ENCODE measurements around the gene MNX1.

MNX1 gene

DNA sequence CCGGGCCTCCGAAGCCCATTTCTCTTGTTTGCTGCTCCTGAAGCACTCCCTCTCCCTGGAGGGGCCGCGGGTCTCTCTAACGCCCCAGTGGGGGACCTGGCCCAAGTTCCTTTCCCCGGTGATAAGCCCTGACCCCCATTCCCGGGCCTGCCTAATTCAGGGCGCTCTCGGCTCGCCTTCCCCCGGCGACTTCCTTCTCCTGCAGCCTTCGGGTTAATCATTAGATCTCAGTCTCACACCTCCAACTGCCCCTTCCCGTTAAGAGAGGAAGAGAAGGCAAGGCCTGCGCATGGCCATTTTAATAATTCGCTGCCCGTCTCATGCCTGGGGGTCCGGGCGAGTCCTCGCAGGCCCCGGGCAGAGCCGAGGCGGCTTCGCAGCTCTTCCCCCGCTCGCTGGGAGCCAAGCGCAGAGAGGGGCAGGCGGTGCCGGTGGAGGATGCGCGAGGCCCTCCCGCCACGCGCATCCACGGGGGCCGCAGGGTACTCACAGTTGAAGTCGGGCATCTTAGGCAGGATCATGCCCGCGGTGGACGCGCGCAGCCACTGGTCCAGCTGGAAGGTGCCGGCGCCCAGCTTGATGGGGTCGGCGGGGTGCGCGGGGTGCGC, 1.2 kb downstream of the MNX1 start:
- no peak overlapping the region for H3K27ac ChIP-seq (ENCODE audit: low read depth, low read length)
- H3K36me3 ChIP-seq (ENCODE audit: control insufficient read depth, insufficient read depth, low read length), result no peaks in the 10 kb centered on the region
- peaks cover 30% of the 10 kb centered on the region for H3K27me3 ChIP-seq (ENCODE audit: control insufficient read depth, insufficient read depth, low read length)
- H3K4me1 ChIP-seq (ENCODE audit: control insufficient read depth, insufficient read depth, low read length), result no peaks in the 10 kb centered on the region
- peak overlapping the region; percentile 45 for H3K9ac ChIP-seq (ENCODE audit: low read length)
- peak overlapping the region; percentile 60 for H3K4me3 ChIP-seq (ENCODE audit: low read length)

DNA sequence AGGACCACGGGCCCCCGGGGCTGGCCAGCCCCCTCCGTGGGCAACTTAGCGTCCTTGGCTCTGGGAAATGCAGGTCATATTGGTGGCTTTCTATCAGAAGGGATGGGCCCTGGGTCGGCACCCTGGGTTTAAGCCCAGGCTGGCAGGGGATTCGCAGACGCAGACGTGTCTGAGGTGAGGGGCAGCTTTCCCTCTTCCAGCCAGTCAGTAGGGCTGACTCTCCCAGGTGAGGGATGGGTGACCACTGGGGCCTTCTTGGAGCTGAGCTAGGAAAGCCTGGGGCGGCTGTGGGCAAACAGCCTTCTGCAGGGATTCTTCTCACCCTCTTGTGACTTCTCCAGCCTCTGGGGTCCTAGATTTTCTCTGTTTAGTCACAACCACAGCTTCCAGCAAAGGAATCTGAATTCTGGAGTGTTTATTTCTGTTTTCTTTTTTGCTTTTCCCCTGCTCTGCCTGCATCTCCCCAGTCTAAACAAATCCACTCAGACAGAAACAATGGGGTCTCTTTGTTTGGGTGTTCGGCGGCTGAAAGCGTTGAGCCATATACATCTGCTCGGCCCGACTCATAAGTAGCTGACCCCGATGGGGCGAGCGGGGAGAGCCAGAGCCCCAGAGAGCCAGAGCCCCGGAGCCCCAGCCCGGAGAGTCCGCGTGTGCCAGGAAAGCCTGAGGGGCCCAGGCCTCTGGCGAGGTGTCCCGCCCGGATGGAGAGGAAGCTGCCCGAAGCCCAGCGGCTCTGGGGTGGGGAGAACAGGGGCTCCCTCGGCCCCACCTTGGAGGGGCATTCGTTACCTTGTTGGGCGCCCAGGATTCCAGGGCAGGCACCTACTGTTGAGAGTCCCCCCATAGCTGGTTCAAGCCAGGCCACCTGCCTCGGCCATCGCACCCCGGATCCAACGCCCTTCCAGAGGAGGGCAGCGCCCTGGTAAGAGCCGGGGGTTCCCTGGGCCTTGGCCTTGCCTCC, 2.0 kb downstream of the MNX1 start:
- Histone ChIP-seq H3K36me3 (ENCODE audit: control insufficient read depth, insufficient read depth, low read length) (no peaks in the 10 kb centered on the region), H3K27ac (ENCODE audit: low read depth, low read length) (no peak overlapping the region), H3K9ac (ENCODE audit: low read length) (peak overlapping the region; percentile 45), H3K4me1 (ENCODE audit: control insufficient read depth, insufficient read depth, low read length) (no peaks in the 10 kb centered on the region), H3K27me3 (ENCODE audit: control insufficient read depth, insufficient read depth, low read length) (peaks cover 31% of the 10 kb centered on the region), H3K4me3 (ENCODE audit: low read length) (peak overlapping the region; percentile 60)

DNA sequence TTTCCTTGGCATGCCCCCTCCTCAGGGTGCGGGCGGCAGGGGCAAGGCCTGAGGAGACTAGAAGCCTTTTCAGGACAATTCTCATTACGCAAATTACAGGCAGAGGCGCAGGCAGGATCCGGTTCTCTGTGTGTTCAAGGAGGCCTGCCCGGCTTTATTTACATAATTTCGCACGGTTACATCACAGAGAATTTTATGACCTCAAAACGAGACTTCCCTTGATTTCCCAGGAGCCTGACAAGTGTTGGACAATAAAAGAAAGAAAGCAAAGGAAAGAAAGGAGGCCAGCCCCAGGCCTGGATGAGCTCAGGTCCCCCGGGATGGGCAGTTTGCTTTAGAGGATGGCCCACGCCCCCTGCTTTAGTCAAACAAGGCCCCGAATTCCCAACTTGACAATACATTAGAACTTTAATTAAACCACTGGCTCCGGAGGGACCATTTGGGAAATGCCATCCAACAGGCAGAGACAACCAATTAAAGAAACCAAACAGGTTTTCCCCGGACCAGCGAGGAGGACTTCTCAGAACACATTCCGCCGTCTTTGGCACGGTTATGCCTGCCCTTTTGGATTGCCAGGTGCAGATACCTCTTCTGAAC, 2.9 kb downstream of the MNX1 start:
- H3K36me3 ChIP-seq (ENCODE audit: control insufficient read depth, insufficient read depth, low read length), result no peaks in the 10 kb centered on the region
- peaks cover 34% of the 10 kb centered on the region for H3K27me3 ChIP-seq (ENCODE audit: control insufficient read depth, insufficient read depth, low read length)
- peak overlapping the region; percentile 60 for H3K4me3 ChIP-seq (ENCODE audit: low read length)
- H3K9ac ChIP-seq (ENCODE audit: low read length), result peak overlapping the region; percentile 21
- H3K4me1 ChIP-seq (ENCODE audit: control insufficient read depth, insufficient read depth, low read length), result no peaks in the 10 kb centered on the region
- no peak overlapping the region for H3K27ac ChIP-seq (ENCODE audit: low read depth, low read length)

DNA sequence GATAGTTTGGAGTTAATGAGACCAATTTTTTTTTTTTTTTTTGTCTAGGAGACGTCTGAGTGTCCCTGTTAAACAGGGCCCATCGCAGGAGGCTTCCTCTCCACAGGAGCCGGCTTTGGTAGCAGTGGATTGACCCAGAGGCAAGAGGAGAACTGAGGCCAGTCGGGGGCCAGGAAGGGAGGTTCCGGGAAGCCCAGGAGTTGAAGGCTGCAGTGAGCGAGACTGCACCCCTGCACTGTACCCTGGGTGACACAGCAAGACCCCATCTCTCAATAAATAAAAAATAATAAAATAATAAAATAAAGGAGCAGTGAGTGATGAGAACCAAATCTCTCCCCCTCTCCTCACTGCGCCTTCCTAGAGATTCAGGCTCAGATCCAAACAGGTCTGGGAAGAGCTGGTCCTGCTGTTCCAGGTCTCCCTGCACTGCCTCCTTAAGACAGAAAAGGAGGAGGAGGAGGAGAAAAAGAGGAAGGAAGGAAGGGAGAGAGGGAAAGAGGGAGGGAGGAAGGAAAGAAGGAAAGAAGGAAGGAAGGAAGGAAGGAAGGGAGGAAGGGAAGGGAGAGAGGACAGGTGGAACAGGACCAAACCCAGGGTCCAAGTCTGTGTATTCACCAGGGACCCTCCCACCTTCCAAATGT, 3.5 kb downstream of the MNX1 start:
- H3K9ac ChIP-seq (ENCODE audit: low read length), result no peak overlapping the region
- H3K4me3 ChIP-seq (ENCODE audit: low read length), result no peak overlapping the region
- no peak overlapping the region for H3K27ac ChIP-seq (ENCODE audit: low read depth, low read length)
- H3K4me1 ChIP-seq (ENCODE audit: control insufficient read depth, insufficient read depth, low read length), result no peaks in the 10 kb centered on the region
- H3K36me3 ChIP-seq (ENCODE audit: control insufficient read depth, insufficient read depth, low read length), result no peaks in the 10 kb centered on the region
- H3K27me3 ChIP-seq (ENCODE audit: control insufficient read depth, insufficient read depth, low read length), result peaks cover 35% of the 10 kb centered on the region

DNA sequence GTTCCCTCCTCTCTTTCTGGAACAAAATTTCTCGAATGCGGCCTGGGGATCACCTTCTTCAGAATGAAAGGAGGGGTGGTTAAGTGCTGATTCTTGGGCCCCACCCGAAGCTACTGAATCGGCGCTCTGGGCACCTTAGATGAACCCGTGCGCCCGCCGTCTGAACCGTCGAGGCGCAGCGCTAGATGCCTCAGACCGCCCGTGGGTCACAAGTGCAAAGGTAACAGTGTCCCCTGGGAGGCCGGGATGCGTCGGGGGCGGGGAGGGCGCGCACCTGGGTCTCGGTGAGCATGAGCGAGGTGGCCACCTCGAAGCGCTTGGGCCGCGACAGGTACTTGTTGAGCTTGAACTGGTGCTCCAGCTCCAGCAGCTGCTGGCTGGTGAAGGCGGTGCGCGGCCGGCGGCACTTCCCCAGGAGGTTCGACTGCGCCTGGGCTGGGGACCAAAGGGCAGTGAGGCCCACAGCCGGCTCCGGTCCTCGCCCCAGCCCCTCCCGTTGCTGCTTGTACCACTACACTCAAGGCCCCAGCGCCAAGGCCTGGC, 4.2 kb downstream of the MNX1 start:
- no peak overlapping the region for H3K9ac ChIP-seq (ENCODE audit: low read length)
- no peaks in the 10 kb centered on the region for H3K4me1 ChIP-seq (ENCODE audit: control insufficient read depth, insufficient read depth, low read length)
- no peak overlapping the region for H3K27ac ChIP-seq (ENCODE audit: low read depth, low read length)
- no peaks in the 10 kb centered on the region for H3K36me3 ChIP-seq (ENCODE audit: control insufficient read depth, insufficient read depth, low read length)
- peaks cover 28% of the 10 kb centered on the region for H3K27me3 ChIP-seq (ENCODE audit: control insufficient read depth, insufficient read depth, low read length)
- no peak overlapping the region for H3K4me3 ChIP-seq (ENCODE audit: low read length)

DNA sequence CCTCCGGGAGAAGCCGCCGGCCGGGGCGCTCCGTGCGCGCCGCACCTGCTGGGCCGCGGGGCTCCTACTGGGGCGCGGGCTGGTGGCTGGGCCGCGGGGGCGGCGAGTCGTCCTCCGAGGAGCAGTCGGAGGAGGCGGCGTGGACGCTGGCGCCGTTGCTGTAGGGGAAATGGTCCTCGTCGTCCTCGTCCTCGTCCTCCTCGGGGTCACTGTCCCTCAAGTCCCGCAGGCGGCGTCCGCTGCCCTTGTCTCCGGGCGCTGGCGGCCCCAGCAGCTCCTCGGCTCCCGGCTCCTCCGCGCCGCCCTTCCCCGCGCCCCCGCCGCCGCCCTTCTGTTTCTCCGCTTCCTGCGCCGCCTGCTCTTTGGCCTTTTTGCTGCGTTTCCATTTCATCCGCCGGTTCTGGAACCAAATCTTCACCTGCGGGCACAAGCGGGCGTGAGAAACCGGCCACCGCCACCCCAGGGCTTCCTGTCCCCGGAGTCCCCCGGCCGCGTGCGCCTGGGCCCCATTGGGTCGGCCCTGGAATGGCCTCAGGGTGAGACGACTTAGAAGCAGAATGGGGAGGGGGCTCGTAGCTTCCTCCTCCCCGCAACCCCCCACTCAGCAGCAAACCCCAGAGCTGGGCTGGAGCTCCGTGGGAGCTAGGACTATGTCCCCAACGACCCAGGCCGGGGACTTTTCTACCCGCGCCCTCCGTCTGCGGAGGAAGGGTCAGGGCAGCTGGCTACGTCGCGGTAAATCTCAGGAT, 4.8 kb downstream of the MNX1 start:
- peaks cover 31% of the 10 kb centered on the region for H3K27me3 ChIP-seq (ENCODE audit: control insufficient read depth, insufficient read depth, low read length)
- H3K27ac ChIP-seq (ENCODE audit: low read depth, low read length), result no peak overlapping the region
- no peak overlapping the region for H3K4me3 ChIP-seq (ENCODE audit: low read length)
- no peaks in the 10 kb centered on the region for H3K36me3 ChIP-seq (ENCODE audit: control insufficient read depth, insufficient read depth, low read length)
- no peak overlapping the region for H3K9ac ChIP-seq (ENCODE audit: low read length)
- no peaks in the 10 kb centered on the region for H3K4me1 ChIP-seq (ENCODE audit: control insufficient read depth, insufficient read depth, low read length)

DNA sequence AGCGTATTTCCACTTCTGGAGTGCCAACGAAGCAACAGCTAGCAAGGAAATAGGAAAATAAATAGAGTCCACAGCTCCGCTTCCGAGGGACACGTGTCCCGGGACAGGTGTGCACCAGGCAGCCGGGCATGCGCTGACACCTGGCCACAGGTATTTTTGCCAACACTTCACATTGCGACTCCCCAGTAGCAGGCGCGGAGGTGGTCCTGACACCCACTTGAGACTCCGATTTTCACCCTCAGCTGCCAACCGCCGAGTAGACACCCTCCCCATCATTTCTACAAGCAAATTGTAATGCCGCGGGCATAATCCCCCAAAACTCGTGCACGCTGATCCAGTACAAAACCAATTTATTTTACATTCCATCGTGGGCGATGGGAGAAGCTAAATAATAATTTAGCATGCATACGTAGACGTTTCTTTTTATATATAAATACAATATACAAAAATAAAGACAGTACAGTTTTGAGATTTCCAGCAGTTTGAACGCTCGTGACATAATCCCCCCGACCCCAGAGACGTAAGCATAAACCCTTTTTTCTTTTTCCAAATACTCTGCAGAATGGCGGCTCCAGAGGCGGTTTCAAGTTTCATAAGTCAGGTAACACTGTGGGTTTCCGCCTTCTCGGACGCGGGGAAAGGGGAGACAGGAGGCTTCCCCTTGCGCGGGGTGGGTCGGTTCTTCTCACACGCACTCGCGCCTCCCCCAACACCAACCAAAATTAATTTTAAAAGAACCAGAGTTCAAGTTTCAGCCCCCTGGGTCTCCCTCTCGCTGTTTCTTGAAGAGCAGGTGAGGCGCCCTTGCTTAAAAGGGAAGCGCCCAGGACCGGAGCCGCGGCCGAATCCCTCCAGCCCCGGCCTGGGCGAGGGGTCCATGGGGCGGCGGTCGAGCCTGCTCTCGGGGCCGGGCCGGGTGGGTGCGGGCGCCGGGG, 5.7 kb downstream of the MNX1 start:
- no peak overlapping the region for H3K9ac ChIP-seq (ENCODE audit: low read length)
- no peak overlapping the region for H3K27ac ChIP-seq (ENCODE audit: low read depth, low read length)
- H3K4me3 ChIP-seq (ENCODE audit: low read length), result no peak overlapping the region
- H3K4me1 ChIP-seq (ENCODE audit: control insufficient read depth, insufficient read depth, low read length), result no peaks in the 10 kb centered on the region
- H3K36me3 ChIP-seq (ENCODE audit: control insufficient read depth, insufficient read depth, low read length), result no peaks in the 10 kb centered on the region
- H3K27me3 ChIP-seq (ENCODE audit: control insufficient read depth, insufficient read depth, low read length), result peaks cover 31% of the 10 kb centered on the region

DNA sequence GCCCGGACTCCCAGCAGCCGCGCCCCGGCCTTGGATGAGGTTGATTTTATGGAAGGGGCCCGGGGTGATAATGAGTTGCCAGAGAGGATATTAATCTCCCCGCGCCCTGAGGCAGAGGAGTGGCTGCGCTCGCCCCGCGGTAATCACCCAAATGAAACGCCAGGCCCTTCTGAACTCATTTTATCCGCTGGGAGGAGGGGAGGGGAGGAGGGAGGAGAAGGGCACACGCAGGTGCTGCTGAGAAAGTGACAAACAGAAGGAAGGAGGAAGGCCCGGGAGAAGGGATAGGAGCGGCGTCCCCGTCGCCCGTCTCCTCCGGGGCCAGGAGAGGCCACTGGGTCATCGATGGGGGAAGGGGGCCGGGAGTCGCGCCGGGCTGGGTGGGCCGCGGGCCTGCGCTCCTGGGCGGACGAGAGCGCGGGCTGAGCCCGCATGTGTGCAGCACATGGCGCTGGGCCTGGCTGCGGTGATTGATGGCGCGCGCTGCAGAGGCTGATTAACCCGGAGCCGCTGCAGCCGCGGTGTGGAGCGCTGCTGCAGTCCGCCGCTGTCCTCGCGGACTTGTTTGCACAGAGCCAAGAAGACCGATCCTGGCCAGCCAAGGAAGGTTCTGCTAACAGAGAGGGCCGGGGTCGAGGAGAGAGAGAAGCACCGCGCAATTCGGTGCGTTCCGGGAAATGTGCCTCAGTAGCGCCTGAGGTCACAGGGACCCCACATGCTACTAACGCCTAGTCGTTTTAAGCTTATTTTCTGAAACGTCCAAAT, 6.5 kb downstream of the MNX1 start:
- no peaks in the 10 kb centered on the region for H3K4me1 ChIP-seq (ENCODE audit: control insufficient read depth, insufficient read depth, low read length)
- peaks cover 31% of the 10 kb centered on the region for H3K27me3 ChIP-seq (ENCODE audit: control insufficient read depth, insufficient read depth, low read length)
- H3K9ac ChIP-seq (ENCODE audit: low read length), result no peak overlapping the region
- H3K4me3 ChIP-seq (ENCODE audit: low read length), result peak overlapping the region; percentile 3
- no peak overlapping the region for H3K27ac ChIP-seq (ENCODE audit: low read depth, low read length)
- H3K36me3 ChIP-seq (ENCODE audit: control insufficient read depth, insufficient read depth, low read length), result no peaks in the 10 kb centered on the region

DNA sequence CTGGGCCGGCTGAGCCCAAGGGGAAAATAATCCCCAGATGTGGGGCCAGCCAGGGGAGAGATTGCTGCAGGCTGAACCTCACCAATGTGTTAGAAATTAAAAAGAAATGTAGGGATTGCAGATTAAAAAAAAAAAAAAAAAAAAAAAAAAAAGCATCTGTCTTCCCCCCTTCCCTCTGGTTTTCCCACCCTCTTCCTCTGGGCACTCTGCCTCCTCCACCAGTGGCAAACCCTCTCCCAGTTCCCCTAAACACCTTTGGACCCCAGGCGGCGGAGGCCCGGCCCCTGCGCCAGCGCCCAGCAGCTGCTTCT, 7.1 kb downstream of the MNX1 start:
- no peak overlapping the region for H3K4me3 ChIP-seq (ENCODE audit: low read length)
- H3K9ac ChIP-seq (ENCODE audit: low read length), result no peak overlapping the region
- H3K27ac ChIP-seq (ENCODE audit: low read depth, low read length), result no peak overlapping the region
- no peaks in the 10 kb centered on the region for H3K4me1 ChIP-seq (ENCODE audit: control insufficient read depth, insufficient read depth, low read length)
- peaks cover 34% of the 10 kb centered on the region for H3K27me3 ChIP-seq (ENCODE audit: control insufficient read depth, insufficient read depth, low read length)
- H3K36me3 ChIP-seq (ENCODE audit: control insufficient read depth, insufficient read depth, low read length), result no peaks in the 10 kb centered on the region

DNA sequence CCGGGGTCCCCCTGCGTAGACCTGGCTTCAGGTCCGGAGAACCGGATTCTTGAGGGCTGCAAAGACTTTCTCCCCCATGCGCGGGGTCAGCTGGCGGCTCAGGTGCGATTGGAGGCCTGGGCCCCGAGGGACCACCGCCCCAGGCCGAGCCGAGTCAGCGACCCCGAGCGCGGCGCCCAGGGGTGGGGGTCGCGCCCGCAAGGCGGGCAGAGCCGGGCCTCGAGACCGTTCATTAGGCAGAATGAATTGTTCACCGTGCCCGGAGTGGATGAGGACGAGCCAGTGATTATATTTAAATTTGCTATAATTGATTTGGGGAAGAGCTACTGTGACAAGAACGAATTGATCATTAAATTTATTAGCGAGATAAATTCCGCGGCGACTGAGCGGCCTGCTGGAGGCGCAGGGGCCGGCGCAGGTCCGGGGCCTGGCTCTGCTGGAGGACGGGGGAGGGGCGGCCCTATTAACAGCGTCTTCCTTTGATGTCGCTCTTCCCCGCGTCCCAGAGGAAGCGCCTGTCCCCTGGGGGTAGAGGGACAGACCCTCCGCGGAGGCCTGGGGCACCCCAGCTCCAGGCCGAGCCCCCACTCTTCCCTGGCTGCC, 7.5 kb downstream of the MNX1 start:
- Histone ChIP-seq H3K9ac (ENCODE audit: low read length) (no peak overlapping the region), H3K36me3 (ENCODE audit: control insufficient read depth, insufficient read depth, low read length) (no peaks in the 10 kb centered on the region), H3K27me3 (ENCODE audit: control insufficient read depth, insufficient read depth, low read length) (peaks cover 34% of the 10 kb centered on the region), H3K27ac (ENCODE audit: low read depth, low read length) (no peak overlapping the region), H3K4me3 (ENCODE audit: low read length) (no peak overlapping the region), H3K4me1 (ENCODE audit: control insufficient read depth, insufficient read depth, low read length) (no peaks in the 10 kb centered on the region)

Measured in rectal smooth muscle tissue (tissue), 1 donor.